H1 (cell line): ENCODE measurements around the gene DXO. TPM values are rescaled to one million over a fixed set of nuclear protein-coding genes. Genes with fewer than 3 reads are reported as not detected.

Source experiments
- CTCF ChIA-PET: fragments of 300-600 bp; sonication (Branson Sonifier 250); formaldehyde crosslinking; loops from one replicate; lab custom pipeline; 2021; ENCODE audit not compliant: partially characterized antibody; lab: Charles Lee
- POLR2A ChIA-PET: fragments of 300-600 bp; sonication (Branson Sonifier 250); formaldehyde crosslinking; loops from one replicate; lab custom pipeline; 2021; ENCODE audit warnings: inconsistent platforms; ENCODE audit not compliant: partially characterized antibody; lab: Charles Lee
- DNase-seq, 2 experiments: peaks; one replicate each; pipeline versions ENCODE4 v3.0.0 to v3.0.0-alpha.2; 2010 to 2022; ENCODE audit warnings: low spot score in 2 of 2, low read depth in 1 of 2, mixed read lengths in 1 of 2
- FAIRE-seq: peaks from 2 replicates; lab custom pipeline; 2011; peaks lifted over from hg19 to GRCh38; lab: Jason Lieb, UNC
- H2AFZ ChIP-seq: 2 replicates; pipeline ENCODE4 v1.8.1; 2012; ENCODE audit warnings: low read length, inconsistent platforms
- H2AK5ac ChIP-seq: 2 replicates; pipeline ENCODE4 v1.6.1; 2013; ENCODE audit warnings: low read depth, low read length
- H2BK120ac ChIP-seq: replicated peaks from 2 replicates; pipeline ENCODE3; 2013; ENCODE audit warnings: low read depth, low read length, inconsistent platforms
- H2BK12ac ChIP-seq: 2 replicates; pipeline ENCODE4 v1.6.1; 2013; ENCODE audit warnings: low read depth, low read length
- H2BK15ac ChIP-seq: 2 replicates; pipeline ENCODE4 v1.6.1; 2013; ENCODE audit warnings: low read length
- H2BK20ac ChIP-seq: 2 replicates; pipeline ENCODE4 v1.6.1; 2013; ENCODE audit warnings: low read length
- H2BK5ac ChIP-seq: 2 replicates; pipeline ENCODE4 v1.6.1; 2013; ENCODE audit warnings: low read depth, low read length
- H3K14ac ChIP-seq: 2 replicates; pipeline ENCODE4 v1.6.1; 2013; ENCODE audit warnings: inconsistent platforms; ENCODE audit not compliant: insufficient read length
- H3K18ac ChIP-seq: 2 replicates; pipeline ENCODE4 v1.6.1; 2013; ENCODE audit warnings: low read length; ENCODE audit errors: extremely low read depth
- H3K23ac ChIP-seq: 2 replicates; pipeline ENCODE4 v1.6.1; 2013; ENCODE audit warnings: inconsistent platforms; ENCODE audit not compliant: insufficient read length
- H3K23me2 ChIP-seq: 2 replicates; pipeline ENCODE4 v1.6.1; 2013; ENCODE audit warnings: low read depth, low read length
- H3K27ac ChIP-seq: 2 replicates; pipeline ENCODE4 v1.6.1; 2011; ENCODE audit warnings: low read depth, low read length, inconsistent platforms
- H3K27me3 ChIP-seq, 4 experiments: replicated peaks in 1 of 4; 1 replicate in 1 of 4; 2 replicates in 3 of 4; pipeline versions ENCODE4 v1.6.1 to v1.8.1; 2011 to 2013; ENCODE audit warnings: low read length in 3 of 4, mild to moderate bottlenecking in 3 of 4, inconsistent platforms in 2 of 4, mixed read lengths in 2 of 4, moderate library complexity in 1 of 4; ENCODE audit not compliant: control insufficient read depth in 3 of 4, insufficient read depth in 3 of 4; ENCODE audit errors: extremely low read depth in 1 of 4
- H3K36me3 ChIP-seq, 4 experiments: 2 replicates each; pipeline versions ENCODE4 v1.6.1 to v1.8.1; 2011 to 2013; ENCODE audit warnings: mild to moderate bottlenecking in 4 of 4, low read length in 3 of 4, moderate library complexity in 2 of 4, control low read depth in 1 of 4, inconsistent platforms in 1 of 4; ENCODE audit not compliant: insufficient read depth in 4 of 4, control insufficient read depth in 2 of 4
- H3K4ac ChIP-seq: replicated peaks from 2 replicates; pipeline ENCODE3; 2013; ENCODE audit warnings: low read length, low read depth, mixed read lengths, inconsistent platforms; ENCODE audit not compliant: insufficient read length
- H3K4me1 ChIP-seq, 4 experiments: replicated peaks in 1 of 4; 1 replicate in 1 of 4; 2 replicates in 3 of 4; pipeline versions ENCODE4 v1.6.1 to v1.8.1; 2011 to 2013; ENCODE audit warnings: low read length in 3 of 4, inconsistent platforms in 2 of 4, mixed read lengths in 1 of 4; ENCODE audit not compliant: insufficient read depth in 4 of 4, control insufficient read depth in 3 of 4
- H3K4me2 ChIP-seq, 2 experiments: 2 replicates each; pipeline versions ENCODE4 v1.6.1 to v1.8.1; 2011 to 2013; ENCODE audit warnings: low read depth in 2 of 2, low read length in 2 of 2, control low read depth in 1 of 2, inconsistent platforms in 1 of 2, mild to moderate bottlenecking in 1 of 2; ENCODE audit not compliant: insufficient read depth in 1 of 2
- H3K4me3 ChIP-seq, 4 experiments: fragments of 200-600, 300-600 bp in 1 of 4; sonication (generic), shearing (Covaris generic), sonication (Bioruptor Twin) in 1 of 4; 2 replicates each; pipeline versions ENCODE4 v1.5.1 to v1.8.1; 2011 to 2016; ENCODE audit warnings: low read length in 4 of 4, low read depth in 3 of 4, control low read depth in 2 of 4, inconsistent platforms in 2 of 4, mild to moderate bottlenecking in 2 of 4, mixed read lengths in 1 of 4, moderate library complexity in 1 of 4; ENCODE audit not compliant: insufficient read depth in 2 of 4; ENCODE audit errors: extremely low read depth in 1 of 4
- H3K56ac ChIP-seq: replicated peaks from 2 replicates; pipeline ENCODE3; 2013; ENCODE audit warnings: low read depth, mild to moderate bottlenecking, mixed read lengths, low read length, inconsistent platforms; ENCODE audit not compliant: insufficient read length
- H3K79me1 ChIP-seq: 2 replicates; pipeline ENCODE4 v1.6.1; 2013; ENCODE audit warnings: low read depth, low read length, control low read depth
- H3K79me2 ChIP-seq, 2 experiments: 2 replicates each; pipeline versions ENCODE4 v1.6.1 to v1.8.1; 2012 to 2013; ENCODE audit warnings: low read length in 2 of 2, mild to moderate bottlenecking in 2 of 2, inconsistent platforms in 1 of 2; ENCODE audit not compliant: insufficient read depth in 2 of 2, control insufficient read depth in 1 of 2
- H3K9ac ChIP-seq, 4 experiments: replicated peaks in 1 of 4; 1 replicate in 1 of 4; 2 replicates in 3 of 4; pipeline versions ENCODE4 v1.6.1 to v1.8.1; 2011 to 2013; ENCODE audit warnings: low read depth in 3 of 4, low read length in 3 of 4, control low read depth in 2 of 4, mild to moderate bottlenecking in 2 of 4, moderate library complexity in 2 of 4, inconsistent platforms in 1 of 4; ENCODE audit errors: extremely low read depth in 1 of 4
- H3K9me3 ChIP-seq, 2 experiments: 2 replicates each; pipeline versions ENCODE4 v1.6.1 to v1.8.1; 2012 to 2013; ENCODE audit warnings: mild to moderate bottlenecking in 2 of 2, moderate library complexity in 2 of 2, control low read depth in 1 of 2, inconsistent platforms in 1 of 2, low read depth in 1 of 2, low read length in 1 of 2, mixed read lengths in 1 of 2; ENCODE audit not compliant: insufficient read depth in 2 of 2
- H4K20me1 ChIP-seq, 2 experiments: replicated peaks in 1 of 2; 2 replicates each; pipeline versions ENCODE3 to v1.8.1; 2011 to 2013; ENCODE audit warnings: inconsistent platforms in 2 of 2, low read length in 2 of 2, mild to moderate bottlenecking in 1 of 2; ENCODE audit not compliant: insufficient read depth in 2 of 2, control insufficient read depth in 1 of 2
- H4K5ac ChIP-seq: 2 replicates; pipeline ENCODE4 v1.6.1; 2013; ENCODE audit warnings: low read length, low read depth, mixed read lengths, inconsistent platforms; ENCODE audit not compliant: insufficient read length
- H4K8ac ChIP-seq: 2 replicates; pipeline ENCODE4 v1.8.0; 2013; ENCODE audit warnings: mild to moderate bottlenecking, moderate library complexity, low read length, inconsistent platforms; ENCODE audit not compliant: insufficient read depth; ENCODE audit errors: extremely low read depth
- H4K91ac ChIP-seq: replicated peaks from 2 replicates; pipeline ENCODE3; 2013; ENCODE audit warnings: low read length, mixed read lengths, inconsistent platforms; ENCODE audit not compliant: insufficient read length
- BACH1 ChIP-seq: IDR thresholded peaks from 2 replicates; pipeline ENCODE4 v1.6.1; 2012; ENCODE audit warnings: low read length, improper control_type of control experiment
- BCL11A ChIP-seq, 2 experiments: IDR thresholded peaks; one replicate each; pipeline ENCODE4 v1.6.1; 2011; ENCODE audit warnings: low read depth in 2 of 2, low read length in 2 of 2, mild to moderate bottlenecking in 2 of 2
- CBX8 ChIP-seq: fragments of 300-800, 300-1000 bp; sonication (generic); IDR thresholded peaks from 2 replicates; pipeline ENCODE4 v1.7.1; 2016; ENCODE audit warnings: low read depth, low read length, borderline replicate concordance
- JUN ChIP-seq: IDR thresholded peaks from 2 replicates; pipeline ENCODE4 v1.6.1; 2011; ENCODE audit warnings: low read depth, mild to moderate bottlenecking, improper control_type of control experiment, low read length
- KDM4A ChIP-seq: IDR thresholded peaks from one replicate; pipeline ENCODE4 v1.7.1; 2012; ENCODE audit warnings: low read depth, mild to moderate bottlenecking, moderate library complexity, low read length, inconsistent platforms; ENCODE audit not compliant: severe bottlenecking
- RFX5 ChIP-seq: IDR thresholded peaks from 2 replicates; pipeline ENCODE4 v1.6.1; 2011; ENCODE audit warnings: low read depth, low read length, improper control_type of control experiment, borderline replicate concordance
- RNF2 ChIP-seq: fragments of 200-900, 300-1000 bp; sonication (generic); IDR thresholded peaks from 2 replicates; pipeline ENCODE4 v1.7.1; 2016; ENCODE audit warnings: borderline replicate concordance, low read depth, mild to moderate bottlenecking, antibody characterized with exemption, low read length; ENCODE audit not compliant: poor library complexity, severe bottlenecking; ENCODE audit errors: missing control alignments
- SIRT6 ChIP-seq: IDR thresholded peaks from one replicate; pipeline ENCODE4 v1.7.1; 2012; ENCODE audit warnings: low read length, inconsistent platforms
- SIX5 ChIP-seq: IDR thresholded peaks from 2 replicates; pipeline ENCODE4 v1.6.1; 2011; ENCODE audit warnings: mild to moderate bottlenecking, low read depth, low read length
- SP2 ChIP-seq: IDR thresholded peaks from 2 replicates; pipeline ENCODE4 v1.6.1; 2012; ENCODE audit warnings: mild to moderate bottlenecking, low read length, inconsistent platforms
- SP4 ChIP-seq: IDR thresholded peaks from 2 replicates; pipeline ENCODE4 v1.6.1; 2012; ENCODE audit warnings: low read length, inconsistent platforms
- TBP ChIP-seq: IDR thresholded peaks from 2 replicates; pipeline ENCODE4 v1.6.1; 2011; ENCODE audit warnings: low read depth, low read length, improper control_type of control experiment
- WGBS, 2 experiments: shearing (Covaris generic) in 1 of 2; methylation state at CpG; one replicate each; pipeline versions ENCODE4 v1.1.6 to v1.1.7; 2013 to 2015; ENCODE audit warnings: low lambda C conversion rate in 2 of 2, mixed read lengths in 2 of 2, inconsistent platforms in 1 of 2, low coverage in 1 of 2, missing lambda C conversion rate in 1 of 2; ENCODE audit not compliant: insufficient replicate concordance in 2 of 2, insufficient coverage in 1 of 2, insufficient read length in 1 of 2; ENCODE audit errors: extremely low coverage in 1 of 2, missing lambda C conversion rate in 1 of 2; 5-methylcytosine and 5-hydroxymethylcytosine counted together
- polyA plus RNA-seq, 7 experiments: library from polyadenylated mRNA; depleted of rRNA in 3 of 7; stranded (reverse) in 5 of 7; unstranded in 2 of 7; fragments of >200 nt in 5 of 7; fragments of 200-250 nt in 2 of 7; gene quantifications; 1 replicate in 5 of 7; 2 replicates in 1 of 7; 4 replicates in 1 of 7; pipeline versions ENCODE4 v1.2.1 to v1.2.3, GENCODE V29; 2011 to 2013; ENCODE audit warnings: missing spikeins in 2 of 7, mixed read lengths in 2 of 7
- total RNA-seq: library from RNA; stranded (reverse); fragmentation: NEBNext Ultra II Directional; extraction: Animal tissue kit (Norgen Biotek cat#: 25700); gene quantifications from 2 replicates; pipeline ENCODE4 v1.2.1, GENCODE V29; 2021
- TF ChIP-seq, protein P1 (sequence below): IDR thresholded peaks from 2 replicates; pipeline ENCODE4 v1.6.1; 2012; ENCODE audit warnings: low read length, inconsistent platforms

DXO gene
- total and polyA plus RNA-seq, 2 of the 8 experiments (the other 6 are each of a cell fraction or from before 2014, with no cell fraction given) = 14.7 to 23.9 TPM

GRCh38 chr6:31940256-31940664 is 31.7 kb downstream of the DXO start:
- Histone ChIP-seq H3K56ac (no peak overlapping the region), H4K20me1 (no peaks in the 10 kb centered on the region), H3K18ac (no peak overlapping the region; the same call in 1 of the 2 replicates), H3K23ac (no peak overlapping the region), H3K23me2 (no peaks in the 10 kb centered on the region), H3K79me2 (no peaks in the 10 kb centered on the region), H2BK5ac (no peak overlapping the region), H2BK12ac (no peak overlapping the region), H2BK15ac (no peak overlapping the region), H4K8ac (no peak overlapping the region), H3K4me2 (no peak overlapping the region), H3K4me1 (0 out of 7 replicates have a peak, but pooled peaks cover 0 to 2% (median 0%) of the 10 kb centered on the region in 4 experiments), H3K79me1 (no peaks in the 10 kb centered on the region), H2AK5ac (no peak overlapping the region), H3K14ac (no peak overlapping the region), H2BK120ac (no peak overlapping the region), H2AFZ (0 out of 2 replicates have a peak overlapping the region, but pooled peaks have one; percentile 36), H3K4me3 (no peak overlapping the region), H3K9me3 (no peaks in the 10 kb centered on the region), H4K91ac (no peak overlapping the region), H3K4ac (no peak overlapping the region), H4K5ac (no peak overlapping the region), H3K36me3 (no peaks in the 10 kb centered on the region), H3K27ac (no peak overlapping the region), H3K9ac (no peak overlapping the region), H2BK20ac (no peak overlapping the region), H3K27me3 (peaks cover 0 to 6% (median 0%) of the 10 kb centered on the region in 4 experiments; a peak in 1 of 7 replicates)
- ChIA-PET CTCF (interaction anchor here (0.6 to 7.8 kb wide), 6 partner anchors 11 to 343 kb away, joined by 3 to 53 read pairs (median 4); no protein-coding TSS in a partner anchor), POLR2A (interaction anchor here (0.8 to 6.9 kb wide), 6 partner anchors 10 to 42 kb away, joined by 3 to 47 read pairs (median 4); partner anchors contain the start of gene EHMT2)
- no peak for DNase-seq
- WGBS, 2 experiments = 60% methylated on average over 6 of the region's 6 CpGs; no CpG with 5 or more reads in 1 of the 2 experiments
- no peak for FAIRE-seq
- TF ChIP-seq BACH1 = no peak
- no peak for TF ChIP-seq TBP
- TF ChIP-seq CBX8 = no peak
- TF ChIP-seq SIX5 = no peak
- TF ChIP-seq, protein P1, sequence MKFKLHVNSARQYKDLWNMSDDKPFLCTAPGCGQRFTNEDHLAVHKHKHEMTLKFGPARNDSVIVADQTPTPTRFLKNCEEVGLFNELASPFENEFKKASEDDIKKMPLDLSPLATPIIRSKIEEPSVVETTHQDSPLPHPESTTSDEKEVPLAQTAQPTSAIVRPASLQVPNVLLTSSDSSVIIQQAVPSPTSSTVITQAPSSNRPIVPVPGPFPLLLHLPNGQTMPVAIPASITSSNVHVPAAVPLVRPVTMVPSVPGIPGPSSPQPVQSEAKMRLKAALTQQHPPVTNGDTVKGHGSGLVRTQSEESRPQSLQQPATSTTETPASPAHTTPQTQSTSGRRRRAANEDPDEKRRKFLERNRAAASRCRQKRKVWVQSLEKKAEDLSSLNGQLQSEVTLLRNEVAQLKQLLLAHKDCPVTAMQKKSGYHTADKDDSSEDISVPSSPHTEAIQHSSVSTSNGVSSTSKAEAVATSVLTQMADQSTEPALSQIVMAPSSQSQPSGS = no peak
- no peak for TF ChIP-seq JUN
- TF ChIP-seq SP2 = no peak
- no peak for TF ChIP-seq SIRT6
- TF ChIP-seq KDM4A = no peak
- no peak for TF ChIP-seq BCL11A (IDR thresholded peaks at IDR 0.05; ENCODE audit: low read depth in 2 of 2, low read length in 2 of 2)
- TF ChIP-seq RFX5 = no peak
- no peak for TF ChIP-seq RNF2
- TF ChIP-seq SP4 = no peak
